RWPE2 (cell line): ENCODE data around the gene FIGN.

Experiments used
- ATAC-seq: fragments of 200-7000 bp; cut with Tn5 transposase; 3 replicates; pipeline ENCODE4 v1.9.1; 2021; ENCODE audit warnings: low read depth
- DNase-seq: peaks from one replicate; pipeline ENCODE4 v3.0.0-alpha.2; 2020; ENCODE audit warnings: low spot score
- H3K27ac ChIP-seq: fragments of 450-650 bp; 2 replicates; pipeline ENCODE4 v1.5.1; 2017; ENCODE audit warnings: mild to moderate bottlenecking; ENCODE audit not compliant: poor library complexity, severe bottlenecking
- H3K27me3 ChIP-seq: fragments of 250-450 bp; sonication (Bioruptor Pico); 2 replicates; pipeline ENCODE4 v1.5.1; 2021; ENCODE audit warnings: mild to moderate bottlenecking, moderate library complexity; ENCODE audit not compliant: insufficient read depth, poor library complexity, severe bottlenecking
- H3K36me3 ChIP-seq: fragments of 250-450 bp; sonication (Bioruptor Pico); 2 replicates; pipeline ENCODE4 v1.5.1; 2020; ENCODE audit warnings: low read depth, mild to moderate bottlenecking, moderate library complexity
- H3K4me1 ChIP-seq: fragments of 250-450 bp; sonication (Bioruptor Pico); 2 replicates; pipeline ENCODE4 v1.5.1; 2021; ENCODE audit warnings: mild to moderate bottlenecking, moderate library complexity; ENCODE audit not compliant: insufficient read depth, poor library complexity, severe bottlenecking
- H3K4me3 ChIP-seq: fragments of 250-450 bp; sonication (Bioruptor Pico); 2 replicates; pipeline ENCODE4 v1.5.1; 2021; ENCODE audit warnings: mild to moderate bottlenecking, moderate library complexity; ENCODE audit not compliant: severe bottlenecking
- H3K9me3 ChIP-seq: fragments of 250-450 bp; sonication (Bioruptor Pico); 2 replicates; pipeline ENCODE4 v1.5.1; 2021; ENCODE audit warnings: mild to moderate bottlenecking, moderate library complexity; ENCODE audit not compliant: severe bottlenecking
- TF ChIP-seq, protein P1 (sequence below): fragments of 450-650 bp; IDR thresholded peaks from one replicate; pipeline ENCODE4 v1.5.1; 2017; ENCODE audit warnings: mild to moderate bottlenecking, moderate library complexity; ENCODE audit not compliant: poor library complexity, severe bottlenecking

FIGN gene

DNA sequence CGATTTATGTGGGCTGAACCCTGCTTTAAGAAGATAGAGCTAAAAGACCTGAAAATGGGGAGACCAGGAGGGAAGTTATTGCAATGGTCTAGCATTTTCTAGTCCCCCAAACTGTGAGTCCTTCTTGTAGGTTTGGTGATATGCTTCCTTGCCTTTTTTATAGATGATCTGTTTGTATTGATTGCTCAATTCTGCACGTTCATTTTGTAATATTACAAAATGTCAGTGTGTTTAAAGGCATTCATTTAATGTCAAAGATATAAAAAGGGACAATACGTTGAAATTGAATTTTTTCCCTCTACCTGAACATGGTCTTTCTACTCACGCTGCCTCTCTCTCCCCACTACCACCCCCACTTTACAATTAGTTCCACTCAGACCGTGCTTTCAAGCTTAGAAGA, 5.6 kb upstream of the FIGN start:
- DNase-seq (no peak), ATAC-seq (no peak)
- Histone ChIP-seq H3K27ac (no peak overlapping the region), H3K36me3 (no peaks in the 10 kb centered on the region), H3K9me3 (no peaks in the 10 kb centered on the region), H3K4me1 (no peaks in the 10 kb centered on the region), H3K4me3 (no peak overlapping the region), H3K27me3 (no peaks in the 10 kb centered on the region)
- TF ChIP-seq, protein P1, sequence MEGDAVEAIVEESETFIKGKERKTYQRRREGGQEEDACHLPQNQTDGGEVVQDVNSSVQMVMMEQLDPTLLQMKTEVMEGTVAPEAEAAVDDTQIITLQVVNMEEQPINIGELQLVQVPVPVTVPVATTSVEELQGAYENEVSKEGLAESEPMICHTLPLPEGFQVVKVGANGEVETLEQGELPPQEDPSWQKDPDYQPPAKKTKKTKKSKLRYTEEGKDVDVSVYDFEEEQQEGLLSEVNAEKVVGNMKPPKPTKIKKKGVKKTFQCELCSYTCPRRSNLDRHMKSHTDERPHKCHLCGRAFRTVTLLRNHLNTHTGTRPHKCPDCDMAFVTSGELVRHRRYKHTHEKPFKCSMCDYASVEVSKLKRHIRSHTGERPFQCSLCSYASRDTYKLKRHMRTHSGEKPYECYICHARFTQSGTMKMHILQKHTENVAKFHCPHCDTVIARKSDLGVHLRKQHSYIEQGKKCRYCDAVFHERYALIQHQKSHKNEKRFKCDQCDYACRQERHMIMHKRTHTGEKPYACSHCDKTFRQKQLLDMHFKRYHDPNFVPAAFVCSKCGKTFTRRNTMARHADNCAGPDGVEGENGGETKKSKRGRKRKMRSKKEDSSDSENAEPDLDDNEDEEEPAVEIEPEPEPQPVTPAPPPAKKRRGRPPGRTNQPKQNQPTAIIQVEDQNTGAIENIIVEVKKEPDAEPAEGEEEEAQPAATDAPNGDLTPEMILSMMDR, result no peak

DNA sequence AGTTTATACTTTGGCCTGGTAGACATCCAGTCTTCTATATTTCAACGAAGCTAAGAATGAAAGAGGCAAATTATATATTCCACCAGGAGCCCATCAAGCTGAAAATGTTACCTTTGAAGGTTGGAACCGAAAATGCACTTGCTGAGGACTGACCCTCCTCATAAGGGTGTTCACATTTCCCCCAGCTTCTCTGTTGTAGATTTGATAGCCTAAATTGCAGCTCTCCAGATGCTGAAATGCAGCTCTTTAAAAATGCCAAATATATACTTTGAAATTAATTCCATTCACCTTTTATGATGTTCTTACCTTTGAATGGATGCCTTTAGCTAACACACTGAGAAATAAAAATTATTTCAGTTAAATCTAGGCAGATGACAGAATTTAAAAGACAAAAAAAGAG, 1.8 kb upstream of the FIGN start:
- DNase-seq, result no peak
- ATAC-seq, result no peak
- H3K9me3 ChIP-seq, result no peaks in the 10 kb centered on the region
- no peaks in the 10 kb centered on the region for H3K27me3 ChIP-seq
- H3K36me3 ChIP-seq, result no peaks in the 10 kb centered on the region
- peaks cover 4% of the 10 kb centered on the region for H3K4me1 ChIP-seq
- TF ChIP-seq, protein P1, result no peak
- no peak overlapping the region for H3K27ac ChIP-seq
- no peak overlapping the region for H3K4me3 ChIP-seq

DNA sequence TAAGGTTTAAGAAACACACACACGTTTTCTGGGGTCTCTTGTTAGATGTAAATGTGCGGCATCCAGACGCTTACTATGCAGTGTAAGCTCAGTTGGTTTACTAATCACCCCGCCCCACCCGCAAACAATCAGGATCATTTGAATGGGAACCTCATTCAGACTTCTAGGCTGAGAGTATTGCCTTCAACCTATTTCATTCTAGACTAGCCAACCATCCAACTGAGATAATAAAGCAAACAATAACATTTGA, 1.3 kb upstream of the FIGN start:
- DNase-seq (no peak), ATAC-seq (no peak)
- TF ChIP-seq, protein P1, result no peak
- no peak overlapping the region for H3K4me3 ChIP-seq
- H3K9me3 ChIP-seq, result no peaks in the 10 kb centered on the region
- peaks cover 8% of the 10 kb centered on the region for H3K4me1 ChIP-seq
- H3K36me3 ChIP-seq, result no peaks in the 10 kb centered on the region
- H3K27ac ChIP-seq, result peak overlapping the region; percentile 65
- no peaks in the 10 kb centered on the region for H3K27me3 ChIP-seq

DNA sequence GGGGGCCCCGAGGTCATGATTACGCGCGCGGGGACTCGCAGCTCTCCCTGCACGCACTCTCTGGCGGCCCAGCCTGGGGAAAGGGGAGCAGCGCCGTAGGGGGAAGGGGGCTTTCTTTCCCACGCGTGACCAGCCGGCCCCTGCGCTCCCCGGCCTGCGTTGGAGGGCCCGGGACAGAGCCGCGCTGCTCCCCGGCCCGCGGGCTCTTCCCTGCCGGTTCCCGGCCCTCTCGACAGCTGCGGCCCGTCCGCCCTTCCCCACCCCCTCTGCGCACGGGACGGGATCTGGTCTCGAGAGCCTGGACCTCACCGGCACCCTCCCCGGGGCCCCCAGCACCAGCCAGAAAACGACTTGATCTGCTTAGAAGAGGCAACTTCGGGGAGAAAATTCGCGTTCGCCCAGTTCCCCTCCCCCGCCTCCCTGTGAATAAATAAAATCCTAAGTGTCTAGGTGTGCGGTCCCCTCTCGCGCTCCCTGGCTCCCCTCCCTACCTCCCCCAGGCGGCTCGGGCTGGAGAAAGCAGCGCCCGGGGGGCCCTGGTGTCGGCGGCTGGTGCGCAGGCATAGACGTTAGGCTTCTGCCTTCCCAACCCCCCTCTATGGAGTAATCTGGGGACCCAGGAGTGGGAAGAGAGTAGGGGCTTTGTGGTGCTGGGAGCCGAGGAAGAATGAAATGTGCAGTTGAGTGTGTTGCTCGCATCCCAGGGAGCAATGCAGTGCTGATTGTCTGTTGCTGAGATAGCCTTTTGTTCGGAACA, 803 bp upstream of the FIGN start:
- ATAC-seq (peak; percentile 50), DNase-seq (no peak)
- H3K4me3 ChIP-seq, result peak overlapping the region; percentile 63
- peaks cover 13% of the 10 kb centered on the region for H3K4me1 ChIP-seq
- peak overlapping the region; percentile 65 for H3K27ac ChIP-seq
- TF ChIP-seq, protein P1, result peak; percentile 26
- no peaks in the 10 kb centered on the region for H3K9me3 ChIP-seq
- no peaks in the 10 kb centered on the region for H3K36me3 ChIP-seq
- no peaks in the 10 kb centered on the region for H3K27me3 ChIP-seq

DNA sequence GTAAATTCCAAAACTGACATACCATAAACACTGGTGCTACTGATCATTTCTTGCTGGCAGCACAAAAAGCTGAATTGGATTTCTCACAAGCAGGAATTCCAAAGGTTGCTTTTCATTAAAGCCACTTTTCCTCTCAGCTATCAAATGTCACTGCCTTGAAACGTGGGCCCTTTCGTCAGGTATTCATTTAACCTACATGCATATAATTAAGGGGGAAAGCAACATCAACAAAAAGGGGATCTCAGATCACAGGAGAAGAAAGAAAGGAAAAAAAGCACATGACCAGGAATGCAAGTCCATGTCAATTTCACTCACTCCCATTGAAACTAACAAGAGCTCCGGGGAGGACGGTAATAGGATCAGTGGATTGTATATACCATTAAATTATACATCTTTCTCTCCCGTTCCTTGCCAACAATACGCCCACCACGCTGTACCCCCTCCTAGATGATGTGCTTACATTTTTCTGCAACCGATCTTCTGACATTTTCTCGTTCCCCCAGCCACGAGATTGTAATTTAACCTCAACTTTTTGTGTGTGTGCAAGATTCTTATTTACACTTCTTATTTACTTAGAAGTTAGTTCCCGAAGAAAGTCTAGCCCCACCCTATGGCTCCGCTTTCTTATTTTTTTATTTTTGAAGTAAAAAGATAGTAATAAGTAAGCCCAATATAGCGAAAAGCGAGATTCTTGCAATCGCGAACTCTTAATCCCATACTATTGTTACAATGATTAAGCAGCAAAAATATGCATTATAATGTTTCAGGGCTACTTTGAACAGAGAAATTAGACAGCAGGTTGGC, 725 bp downstream of the FIGN start:
- Histone ChIP-seq H3K27ac (peak overlapping the region; percentile 65), H3K9me3 (no peaks in the 10 kb centered on the region), H3K27me3 (no peaks in the 10 kb centered on the region), H3K4me3 (peak overlapping the region; percentile 63), H3K4me1 (peaks cover 16% of the 10 kb centered on the region), H3K36me3 (no peaks in the 10 kb centered on the region)
- no peak for ATAC-seq
- no peak for DNase-seq
- TF ChIP-seq, protein P1, result no peak
